HG02938 (cell line): ENCODE results near the gene TSPAN5.

Source experiments
- ATAC-seq: cut with Tn5 transposase; IDR thresholded peaks from one replicate; pipeline ENCODE4 v1.9.1; 2021; ENCODE audit warnings: mild to moderate bottlenecking, moderate library complexity; ENCODE audit not compliant: unreplicated experiment

Gene TSPAN5

GRCh38 chr4:98620087-98620784, 38.2 kb downstream of the TSPAN5 start:
- ATAC-seq = no peak

GRCh38 chr4:98619180-98619579, 39.2 kb downstream of the TSPAN5 start:
- no peak for ATAC-seq

GRCh38 chr4:98618680-98619079, 39.7 kb downstream of the TSPAN5 start:
- no peak for ATAC-seq

GRCh38 chr4:98617358-98618047, 40.9 kb downstream of the TSPAN5 start:
- no peak for ATAC-seq

GRCh38 chr4:98615991-98616390, 42.4 kb downstream of the TSPAN5 start:
- no peak for ATAC-seq

GRCh38 chr4:98614662-98615061, 43.7 kb downstream of the TSPAN5 start:
- no peak for ATAC-seq

GRCh38 chr4:98614094-98614493, 44.3 kb downstream of the TSPAN5 start:
- no peak for ATAC-seq

GRCh38 chr4:98613453-98614075, 44.8 kb downstream of the TSPAN5 start:
- ATAC-seq = no peak

- no peak for ATAC-seq
Measured at GRCh38 chr4:98612318-98613250, 45.8 kb downstream of the TSPAN5 start.

GRCh38 chr4:98611677-98612317, 46.6 kb downstream of the TSPAN5 start:
- no peak for ATAC-seq

- no peak for ATAC-seq
Measured at GRCh38 chr4:98610926-98611676, 47.3 kb downstream of the TSPAN5 start.

- ATAC-seq = no peak
Measured at GRCh38 chr4:98610431-98610830, 48.0 kb downstream of the TSPAN5 start.

GRCh38 chr4:98609934-98610333, 48.5 kb downstream of the TSPAN5 start:
- no peak for ATAC-seq

- no peak for ATAC-seq
Measured at GRCh38 chr4:98608356-98608755, 50.1 kb downstream of the TSPAN5 start.

- ATAC-seq = no peak
Measured at GRCh38 chr4:98606894-98607293, 51.5 kb downstream of the TSPAN5 start.

GRCh38 chr4:98605216-98605615, 53.2 kb downstream of the TSPAN5 start:
- ATAC-seq = no peak

GRCh38 chr4:98604723-98605122, 53.7 kb downstream of the TSPAN5 start:
- ATAC-seq = no peak

- no peak for ATAC-seq
Measured at GRCh38 chr4:98603683-98604521, 54.5 kb downstream of the TSPAN5 start.

- no peak for ATAC-seq
Measured at GRCh38 chr4:98602270-98602669, 56.1 kb downstream of the TSPAN5 start.
